Mesenteric fat pad (tissue), 1 donor: ENCODE measurements around the gene GPR176. TPM values are rescaled to one million over a fixed set of nuclear protein-coding genes. Genes with fewer than 3 reads are reported as not detected.

ENCODE experiments used
- total RNA-seq: library from RNA; stranded (reverse); fragmentation: NEBNext Ultra II Directional; extraction: Animal tissue kit (Norgen Biotek cat#: 25700); gene quantifications from one replicate; pipeline ENCODE4 v1.2.1, GENCODE V29; 2021
- donor health status: DM: yes; HTN: yes; CAD: no.

The GPR176 gene
- total RNA-seq, 1 donor from 2014 or later: 8.2 TPM

Other genes with a start within 250 kb of the GPR176 start
- gene FSIP1, start 137.4 kb downstream of the GPR176 start, total RNA-seq: not detected
- gene EIF2AK4, start 13.8 kb upstream of the GPR176 start, total RNA-seq: 39.1 TPM
- gene SRP14, start 118.9 kb upstream of the GPR176 start, total RNA-seq: 168 TPM
- gene BMF, start 188.6 kb upstream of the GPR176 start, total RNA-seq: 4.0 TPM
- 0.39 TPM for gene BUB1B, start 240.8 kb upstream of the GPR176 start, total RNA-seq